K562 (cell line): ENCODE measurements around the gene MPL. TPM values are rescaled to one million over a fixed set of nuclear protein-coding genes. Genes with fewer than 3 reads are reported as not detected.

ENCODE experiments used
- ATAC-seq: fragments of 200-7000 bp; cut with Tn5 transposase; 3 replicates; pipeline ENCODE4 v1.9.1; 2020; ENCODE audit warnings: moderate library complexity
- BruUV-seq: library from RNA; stranded (reverse); fragments of 400-500 nt; replicated peaks from 2 replicates; lab custom pipeline; 2021; lab: Mats Ljungman, UMichigan
- CTCF ChIA-PET: fragments of 300-600 bp; formaldehyde crosslinking; extraction: SDS; loops from one replicate; lab custom pipeline; 2021; ENCODE audit warnings: low intra/inter-chr PET ratio; lab: Yijun Ruan, JAX
- POLR2A ChIA-PET: fragments of 300-600, 350-650 bp; sonication (Branson Sonifier 250); formaldehyde crosslinking; extraction: SDS; loops from one replicate; lab custom pipeline; 2021; ENCODE audit warnings: antibody characterized with exemption, inconsistent platforms; lab: Yijun Ruan, JAX
- DNase-seq, 4 experiments: peaks; one replicate each; pipeline versions ENCODE4 v3.0.0 to v3.0.0-alpha.2; 2011 to 2018; ENCODE audit warnings: low spot score in 3 of 4, mixed read lengths in 3 of 4; ENCODE audit errors: extremely low read depth in 1 of 4
- FAIRE-seq: peaks from 2 replicates; lab custom pipeline; 2011; peaks lifted over from hg19 to GRCh38; lab: Jason Lieb, UNC
- H2AFZ ChIP-seq: 2 replicates; pipeline ENCODE4 v1.6.0; 2011; ENCODE audit warnings: low read depth, low read length, control low read depth, inconsistent platforms
- H3K27ac ChIP-seq: fragments of 200-600 bp; 3 replicates; pipeline ENCODE4 v1.8.0; 2011; ENCODE audit warnings: low read depth, mild to moderate bottlenecking, control low read depth, inconsistent platforms, low read length, moderate library complexity, mixed read lengths; ENCODE audit errors: extremely low read depth
- H3K27me3 ChIP-seq, 2 experiments: fragments of 300-600 bp in 1 of 2; 2 replicates in 1 of 2; 3 replicates in 1 of 2; pipeline versions ENCODE4 v1.6.0 to v1.8.0; 2011; ENCODE audit warnings: inconsistent platforms in 2 of 2, low read length in 2 of 2, mild to moderate bottlenecking in 1 of 2, mixed read lengths in 1 of 2, moderate library complexity in 1 of 2; ENCODE audit not compliant: control insufficient read depth in 2 of 2, insufficient read depth in 2 of 2
- H3K36me3 ChIP-seq: fragments of 300-600 bp; 3 replicates; pipeline ENCODE4 v1.8.0; 2011; ENCODE audit warnings: mild to moderate bottlenecking, low read length, inconsistent platforms; ENCODE audit not compliant: control insufficient read depth, insufficient read depth
- H3K4me1 ChIP-seq, 2 experiments: fragments of 200-600 bp in 1 of 2; replicated peaks in 1 of 2; 2 replicates in 1 of 2; 3 replicates in 1 of 2; pipeline versions ENCODE4 v1.5.1 to v1.8.0; 2011; ENCODE audit warnings: inconsistent platforms in 2 of 2, low read length in 2 of 2, mild to moderate bottlenecking in 1 of 2, mixed read lengths in 1 of 2, moderate library complexity in 1 of 2; ENCODE audit not compliant: control insufficient read depth in 2 of 2, insufficient read depth in 2 of 2
- H3K4me2 ChIP-seq: 2 replicates; pipeline ENCODE4 v1.6.1; 2011; ENCODE audit warnings: low read length, control low read depth, inconsistent platforms, mixed read lengths; ENCODE audit not compliant: insufficient read depth
- H3K4me3 ChIP-seq: fragments of 200-600 bp; sonication (generic), shearing (Covaris generic); 2 replicates; pipeline ENCODE4 v1.5.1; 2016; ENCODE audit warnings: control low read depth, inconsistent platforms
- H3K79me2 ChIP-seq: fragments of 200-600 bp; 3 replicates; pipeline ENCODE4 v1.8.0; 2011; ENCODE audit warnings: low read length, inconsistent platforms; ENCODE audit not compliant: control insufficient read depth, insufficient read depth
- H3K9ac ChIP-seq, 2 experiments: 2 replicates each; pipeline versions ENCODE4 v1.6.0 to v1.6.1; 2011; ENCODE audit warnings: low read depth in 2 of 2, low read length in 2 of 2, control low read depth in 1 of 2, inconsistent platforms in 1 of 2, mild to moderate bottlenecking in 1 of 2, mixed read lengths in 1 of 2; ENCODE audit not compliant: insufficient read depth in 1 of 2
- H3K9me1 ChIP-seq: one replicate; pipeline ENCODE4 v1.6.0; 2011; ENCODE audit warnings: inconsistent platforms, mild to moderate bottlenecking, low read length, moderate library complexity; ENCODE audit not compliant: control insufficient read depth, insufficient read depth
- H3K9me3 ChIP-seq: replicated peaks from 2 replicates; pipeline ENCODE4 v1.5.1; 2011; ENCODE audit warnings: low read depth, low read length, inconsistent platforms; ENCODE audit not compliant: control insufficient read depth, insufficient read depth
- H4K20me1 ChIP-seq: replicated peaks from 2 replicates; pipeline ENCODE4 v1.6.1; 2011; ENCODE audit warnings: low read length, inconsistent platforms, mixed read lengths; ENCODE audit not compliant: control insufficient read depth, insufficient read depth
- ELF1 ChIP-seq: fragments of 200-800 bp; sonication (Bioruptor generic); IDR thresholded peaks from 2 replicates; pipeline ENCODE4 v1.6.1; 2016; ENCODE audit warnings: missing genetic modification characterization, missing compliant biosample characterization
- SIX5 ChIP-seq, 2 experiments: IDR thresholded peaks; 2 replicates each; pipeline ENCODE4 v1.6.1; 2011; ENCODE audit warnings: low read length in 2 of 2, borderline replicate concordance in 1 of 2, low read depth in 1 of 2, mild to moderate bottlenecking in 1 of 2, moderate library complexity in 1 of 2; ENCODE audit not compliant: insufficient read depth in 1 of 2
- TRIM25 ChIP-seq: fragments of 450-650 bp; IDR thresholded peaks from 2 replicates; pipeline ENCODE4 v1.7.0; 2016; ENCODE audit warnings: borderline replicate concordance
- ZNF592 ChIP-seq: fragments of 450-650 bp; IDR thresholded peaks from 2 replicates; pipeline ENCODE4 v1.6.1; 2017; ENCODE audit warnings: antibody characterized with exemption, mild to moderate bottlenecking
- WGBS: fragments of 100-300 bp; shearing (Covaris generic); methylation state at CpG from one replicate; pipeline ENCODE4 v1.1.6; 2016; ENCODE audit warnings: low coverage, mixed read lengths; ENCODE audit not compliant: insufficient coverage; ENCODE audit errors: missing lambda C conversion rate; 5-methylcytosine and 5-hydroxymethylcytosine counted together
- in situ Hi-C: fragments of 300-500 bp; cut with MboI; formaldehyde crosslinking; loops from 4 replicates; pipeline ENCODE4 v1.15.0; 2018; ENCODE audit warnings: inconsistent platforms, mixed read lengths
- intact Hi-C: fragments of 100-400 bp; cut with micrococcal nuclease; formaldehyde crosslinking; loops from 2 replicates; pipeline ENCODE4 v1.14.2; 2022
- polyA plus RNA-seq, 8 experiments: library from polyadenylated mRNA; depleted of rRNA in 4 of 8; stranded (reverse) in 5 of 8; unstranded in 3 of 8; fragments of >200 nt; fragmentation: Nextera tagmentation in 2 of 8; fragmentation: Illumina TruSeq in 1 of 8; extraction: Ambion mirVana in 2 of 8; extraction: Trizol in 1 of 8; gene quantifications; 2 replicates each; pipeline versions ENCODE4 v1.2.1 to v1.2.3, GENCODE V29; 2011 to 2014; ENCODE audit warnings: inconsistent platforms in 1 of 8, missing spikeins in 1 of 8
- total RNA-seq, 7 experiments: library from RNA; depleted of rRNA in 6 of 7; stranded (reverse); fragments of >200 nt in 6 of 7; fragmentation: Illumina TruSeq in 2 of 7; extraction: Trizol in 2 of 7; gene quantifications; 2 replicates each; pipeline versions ENCODE4 v1.2.1 to v1.2.3, GENCODE V29; 2011 to 2021; ENCODE audit warnings: low replicate concordance in 1 of 7

MPL gene
- total and polyA plus RNA-seq, 9 of the 15 experiments (the other 6 are each of a cell fraction or from before 2014, with no cell fraction given), result not detected

GRCh38 chr1:43298055-43298454, 39.6 kb upstream of the MPL start:
- intact Hi-C loops (no loop called here), in situ Hi-C loops (no loop called here)
- Histone ChIP-seq H3K9ac (no peak overlapping the region), H3K79me2 (no peaks in the 10 kb centered on the region), H3K36me3 (no peaks in the 10 kb centered on the region), H3K4me2 (no peak overlapping the region), H3K27ac (no peak overlapping the region), H4K20me1 (peaks cover 8% of the 10 kb centered on the region; the same call in 1 of the 2 replicates), H2AFZ (no peak overlapping the region), H3K9me3 (no peaks in the 10 kb centered on the region), H3K9me1 (no peaks in the 10 kb centered on the region), H3K4me3 (no peak overlapping the region), H3K27me3 (peaks cover 25 to 34% of the 10 kb centered on the region in 2 experiments; a peak in 4 of 5 replicates), H3K4me1 (0 out of 5 replicates have a peak, but pooled peaks cover 0 to 3% of the 10 kb centered on the region in 2 experiments)
- DNase-seq, result no peak
- no TSS peak for BruUV-seq
- no peak for ATAC-seq
- ChIA-PET POLR2A (interaction anchor here (0.6 kb wide), 1 partner anchor 759 kb away, joined by 3 read pairs; no protein-coding TSS in a partner anchor), CTCF (no interaction called here)
- 4% methylated on average over 1 of the region's 1 CpG for WGBS
- no peak for FAIRE-seq
- TF ChIP-seq SIX5 (IDR thresholded peaks at IDR 0.05; ENCODE audit: borderline replicate concordance in 1 of 2, insufficient read depth in 1 of 2, low read depth in 1 of 2, low read length in 2 of 2), result no peak
- TF ChIP-seq ELF1 (tag), result no peak
- no peak for TF ChIP-seq ZNF592
- TF ChIP-seq TRIM25, result no peak
